MCF 10A (cell line): ENCODE results near the gene ABCC1. TPM values are rescaled to one million over a fixed set of nuclear protein-coding genes. Genes with fewer than 3 reads are reported as not detected.
"Not testable (repeated sequence)": the region's sequence is repeated elsewhere in the genome, so short reads cannot be mapped to it uniquely, and the experiment has no call there.

Experiments
- BruUV-seq: library from RNA; stranded (reverse); fragments of 400-500 nt; replicated peaks from 2 replicates; lab custom pipeline; 2021; lab: Mats Ljungman, UMichigan
- CTCF ChIA-PET: fragments of 300-600 bp; sonication (Branson Sonifier 250); formaldehyde crosslinking; extraction: SDS; loops from one replicate; lab custom pipeline; 2021; ENCODE audit warnings: antibody characterized with exemption, inconsistent platforms; lab: Yijun Ruan, JAX
- POLR2A ChIA-PET: fragments of 300-600, 350-650 bp; sonication (Branson Sonifier 250); formaldehyde crosslinking; extraction: SDS; loops from one replicate; lab custom pipeline; 2020; ENCODE audit warnings: antibody characterized with exemption, inconsistent platforms; lab: Yijun Ruan, JAX
- DNase-seq: peaks from one replicate; pipeline ENCODE4 v3.0.0-alpha.2; 2018; ENCODE audit not compliant: unreplicated experiment
- H3K27ac Mint-ChIP-seq: one replicate; pipeline ENCODE4 v1.8.0; 2022; ENCODE audit warnings: mild to moderate bottlenecking, low read depth, mixed read lengths; ENCODE audit not compliant: unreplicated experiment
- H3K27me3 Mint-ChIP-seq: one replicate; pipeline ENCODE4 v1.8.0; 2022; ENCODE audit warnings: mixed read lengths; ENCODE audit not compliant: insufficient read depth, unreplicated experiment
- H3K36me3 Mint-ChIP-seq: one replicate; pipeline ENCODE4 v1.8.0; 2022; ENCODE audit warnings: mild to moderate bottlenecking, moderate library complexity, mixed read lengths; ENCODE audit not compliant: insufficient read depth, unreplicated experiment
- H3K4me1 Mint-ChIP-seq: one replicate; pipeline ENCODE4 v1.8.0; 2022; ENCODE audit warnings: mixed read lengths; ENCODE audit not compliant: insufficient read depth, unreplicated experiment
- H3K4me3 Mint-ChIP-seq: one replicate; pipeline ENCODE4 v1.8.0; 2022; ENCODE audit warnings: mild to moderate bottlenecking, moderate library complexity, mixed read lengths; ENCODE audit not compliant: unreplicated experiment
- H3K9me3 Mint-ChIP-seq: one replicate; pipeline ENCODE4 v1.8.0; 2022; ENCODE audit warnings: mixed read lengths; ENCODE audit not compliant: unreplicated experiment
- CTCF ChIP-seq: fragments of 200-600 bp; IDR thresholded peaks from one replicate; pipeline ENCODE4 v1.8.0; 2022; ENCODE audit warnings: antibody characterized with exemption, mild to moderate bottlenecking; ENCODE audit not compliant: unreplicated experiment
- intact Hi-C: fragments of 100-400 bp; cut with micrococcal nuclease; formaldehyde crosslinking; loops from 2 replicates; pipeline ENCODE4 v1.14.1; 2022
- total RNA-seq: library from RNA; stranded (reverse); gene quantifications from 2 replicates; pipeline ENCODE4 v1.2.3, GENCODE V29; 2022

Gene ABCC1
- total RNA-seq, 1 experiment from 2014 or later, result 72.5 TPM

GRCh38 chr16:15932939-15933338 lies 16.5 kb upstream of the ABCC1 start:
- H3K9me3 Mint-ChIP-seq, result no peaks in the 10 kb centered on the region
- no peak overlapping the region for H3K27ac Mint-ChIP-seq
- BruUV-seq, result no TSS peak
- no peaks in the 10 kb centered on the region for H3K27me3 Mint-ChIP-seq
- H3K4me3 Mint-ChIP-seq, result no peak overlapping the region
- no peaks in the 10 kb centered on the region for H3K36me3 Mint-ChIP-seq
- no peak for DNase-seq
- intact Hi-C loops, result no loop called here
- no peak for TF ChIP-seq CTCF
- CTCF ChIA-PET, result interaction anchor here (0.6 kb wide), 1 partner anchor 45 kb away, joined by 3 read pairs; the partner anchor contains the start of gene CEP20
- H3K4me1 Mint-ChIP-seq, result peaks cover 11% of the 10 kb centered on the region
- POLR2A ChIA-PET, result no interaction called here

GRCh38 chr16:15933781-15934180 lies 15.6 kb upstream of the ABCC1 start:
- H3K36me3 Mint-ChIP-seq, result no peaks in the 10 kb centered on the region
- H3K9me3 Mint-ChIP-seq, result no peaks in the 10 kb centered on the region
- no peak for TF ChIP-seq CTCF
- H3K27me3 Mint-ChIP-seq, result no peaks in the 10 kb centered on the region
- H3K27ac Mint-ChIP-seq, result no peak overlapping the region
- POLR2A ChIA-PET, result interaction anchor here (1.0 kb wide), 2 partner anchors 14 to 34 kb away, joined by 4 to 5 read pairs; no protein-coding TSS in a partner anchor
- peaks cover 7% of the 10 kb centered on the region for H3K4me1 Mint-ChIP-seq
- DNase-seq, result no peak
- H3K4me3 Mint-ChIP-seq, result no peak overlapping the region
- BruUV-seq, result no TSS peak
- intact Hi-C loops, result no loop called here
- CTCF ChIA-PET, result interaction anchor here (0.6 to 1.0 kb wide), 4 partner anchors 14 to 417 kb away, joined by 3 to 5 read pairs (median 4); no protein-coding TSS in a partner anchor

- Mint-ChIP-seq H3K27ac (no peak overlapping the region), H3K4me1 (peaks cover 6% of the 10 kb centered on the region), H3K4me3 (no peak overlapping the region), H3K9me3 (no peaks in the 10 kb centered on the region), H3K36me3 (no peaks in the 10 kb centered on the region), H3K27me3 (no peaks in the 10 kb centered on the region)
- no TSS peak for BruUV-seq
- TF ChIP-seq CTCF, result no peak
- POLR2A ChIA-PET, result interaction anchor here (1.0 kb wide), 2 partner anchors 14 to 35 kb away, joined by 3 to 5 read pairs; no protein-coding TSS in a partner anchor
- intact Hi-C loops, result no loop called here
- CTCF ChIA-PET, result no interaction called here
- no peak for DNase-seq
Measured at GRCh38 chr16:15934991-15935390, 14.4 kb upstream of the ABCC1 start.

- H3K9me3 Mint-ChIP-seq, H3K4me1 Mint-ChIP-seq, H3K36me3 Mint-ChIP-seq, H3K27me3 Mint-ChIP-seq, BruUV-seq, intact Hi-C loops, H3K4me3 Mint-ChIP-seq, H3K27ac Mint-ChIP-seq, DNase-seq, CTCF ChIA-PET: not testable (repeated sequence)
- POLR2A ChIA-PET, result interaction anchor here (0.9 to 1.5 kb wide), 2 partner anchors 27 to 48 kb away, joined by 4 to 5 read pairs; partner anchors contain the start of gene CEP20
Measured at GRCh38 chr16:15936809-15937208, 12.6 kb upstream of the ABCC1 start.
